CD14-positive monocyte (primary cell): ENCODE data around the gene WDR45B. TPM values are rescaled to one million over a fixed set of nuclear protein-coding genes. Genes with fewer than 3 reads are reported as not detected.

ENCODE experiments used
- DNase-seq, 3 donors: peaks; one replicate each; pipeline ENCODE4 v3.0.0-alpha.2; 2011 to 2022
- H2AFZ ChIP-seq: 2 replicates; pipeline ENCODE4 v1.6.0; 2012; ENCODE audit warnings: mild to moderate bottlenecking, low read depth, low read length, inconsistent platforms; ENCODE audit not compliant: insufficient read depth, poor library complexity, severe bottlenecking
- H3K27ac ChIP-seq, 2 donors: 1 replicate in 1 of 2; 2 replicates in 1 of 2; pipeline ENCODE4 v1.5.1; 2012 to 2013; ENCODE audit warnings: low read length in 2 of 2, control low read depth in 1 of 2, inconsistent platforms in 1 of 2, low read depth in 1 of 2, mild to moderate bottlenecking in 1 of 2
- H3K27me3 ChIP-seq, 2 donors: one replicate each; pipeline versions ENCODE4 v1.6.0 to v1.6.1; 2011 to 2013; ENCODE audit warnings: low read length in 2 of 2; ENCODE audit not compliant: control insufficient read depth in 2 of 2, insufficient read depth in 2 of 2
- H3K36me3 ChIP-seq, 2 donors: replicated peaks in 1 of 2; 1 replicate in 1 of 2; 2 replicates in 1 of 2; pipeline versions ENCODE4 v1.5.1 to v1.6.1; 2012 to 2013; ENCODE audit warnings: low read length in 2 of 2, control low read depth in 1 of 2, inconsistent platforms in 1 of 2, mild to moderate bottlenecking in 1 of 2; ENCODE audit not compliant: insufficient read depth in 2 of 2, control insufficient read depth in 1 of 2
- H3K4me1 ChIP-seq, 2 donors: 1 replicate in 1 of 2; 2 replicates in 1 of 2; pipeline versions ENCODE4 v1.5.1 to v1.6.1; 2012 to 2013; ENCODE audit warnings: low read length in 2 of 2, control low read depth in 1 of 2, inconsistent platforms in 1 of 2, mild to moderate bottlenecking in 1 of 2, moderate library complexity in 1 of 2; ENCODE audit not compliant: insufficient read depth in 2 of 2, control insufficient read depth in 1 of 2
- H3K4me2 ChIP-seq: replicated peaks from 2 replicates; pipeline ENCODE3; 2012; ENCODE audit warnings: low read length, moderate library complexity, mild to moderate bottlenecking; ENCODE audit not compliant: poor library complexity, severe bottlenecking; ENCODE audit errors: extremely low read depth
- H3K4me3 ChIP-seq, 3 experiments: fragments of 200-600 bp in 1 of 3; sonication (generic) in 1 of 3; replicated peaks in 1 of 3; 1 replicate in 2 of 3; 2 replicates in 1 of 3; pipeline ENCODE4 v1.5.1; 2011 to 2013; ENCODE audit warnings: low read length in 3 of 3, mild to moderate bottlenecking in 3 of 3, control low read depth in 2 of 3, low read depth in 2 of 3, inconsistent platforms in 1 of 3, moderate library complexity in 1 of 3
- H3K79me2 ChIP-seq: 2 replicates; pipeline ENCODE4 v1.6.0; 2012; ENCODE audit warnings: mild to moderate bottlenecking, control low read depth, inconsistent platforms, low read length, moderate library complexity; ENCODE audit not compliant: insufficient read depth
- H3K9ac ChIP-seq: 2 replicates; pipeline ENCODE4 v1.6.0; 2017; ENCODE audit warnings: low read length, mild to moderate bottlenecking; ENCODE audit not compliant: insufficient read depth, poor library complexity, severe bottlenecking
- H3K9me3 ChIP-seq, 2 donors: replicated peaks in 1 of 2; 1 replicate in 1 of 2; 2 replicates in 1 of 2; pipeline versions ENCODE4 v1.5.1 to v1.6.1; 2012 to 2013; ENCODE audit warnings: low read length in 2 of 2, control low read depth in 1 of 2; ENCODE audit not compliant: control insufficient read depth in 1 of 2, insufficient read depth in 1 of 2
- H4K20me1 ChIP-seq: 2 replicates; pipeline ENCODE4 v1.6.0; 2012; ENCODE audit warnings: mild to moderate bottlenecking, low read length, control low read depth, moderate library complexity; ENCODE audit not compliant: insufficient read depth
- H3K27ac Mint-ChIP-seq, 7 donors: one replicate each; pipeline ENCODE4 v1.8.0; 2020; ENCODE audit warnings: mild to moderate bottlenecking in 7 of 7, mixed read lengths in 7 of 7, moderate library complexity in 6 of 7, inconsistent platforms in 2 of 7
- H3K27me3 Mint-ChIP-seq, 3 donors: one replicate each; pipeline ENCODE4 v1.8.0; 2021 to 2022; ENCODE audit warnings: low read depth in 3 of 3, mild to moderate bottlenecking in 3 of 3, mixed read lengths in 3 of 3, moderate library complexity in 3 of 3, inconsistent platforms in 1 of 3
- H3K36me3 Mint-ChIP-seq, 2 donors: one replicate each; pipeline ENCODE4 v1.8.0; 2020; ENCODE audit warnings: mixed read lengths in 2 of 2, inconsistent platforms in 1 of 2, mild to moderate bottlenecking in 1 of 2
- H3K4me1 Mint-ChIP-seq: one replicate; pipeline ENCODE4 v1.8.0; 2020; ENCODE audit warnings: mild to moderate bottlenecking, mixed read lengths
- H3K4me3 Mint-ChIP-seq, 2 donors: one replicate each; pipeline ENCODE4 v1.8.0; 2020; ENCODE audit warnings: mild to moderate bottlenecking in 2 of 2, mixed read lengths in 2 of 2, moderate library complexity in 1 of 2
- H3K9me3 Mint-ChIP-seq, 7 donors: one replicate each; pipeline ENCODE4 v1.8.0; 2020 to 2022; ENCODE audit warnings: mixed read lengths in 7 of 7, mild to moderate bottlenecking in 6 of 7, moderate library complexity in 6 of 7, inconsistent platforms in 2 of 7
- WGBS: methylation state at CpG from one replicate; pipeline ENCODE4 v1.1.5; 2013; ENCODE audit warnings: missing lambda C conversion rate; ENCODE audit not compliant: insufficient coverage; 5-methylcytosine and 5-hydroxymethylcytosine counted together
- intact Hi-C, 2 donors: fragments of 100-400 bp; cut with micrococcal nuclease; formaldehyde crosslinking; loops; one replicate each; pipeline versions ENCODE4 v1.15.0 to v1.15.1; 2023
- polyA plus RNA-seq, 3 donors: library from polyadenylated mRNA; depleted of rRNA in 1 of 3; unstranded in 2 of 3; stranded (reverse) in 1 of 3; fragments of 300-500 nt in 2 of 3; fragments of >200 nt in 1 of 3; fragmentation: Illumina TruSeq in 2 of 3; gene quantifications; 1 replicate in 2 of 3; 2 replicates in 1 of 3; pipeline ENCODE4 v1.2.3, GENCODE V29; 2012 to 2021
- TF ChIP-seq, protein P1 (sequence below): fragments of 200-600 bp; IDR thresholded peaks from one replicate; pipeline ENCODE4 v1.8.0; 2022; ENCODE audit warnings: antibody characterized with exemption, mild to moderate bottlenecking

The WDR45B gene
- polyA plus RNA-seq, 3 donors: 42.6 to 82.6 (median 60.3) TPM

DNA sequence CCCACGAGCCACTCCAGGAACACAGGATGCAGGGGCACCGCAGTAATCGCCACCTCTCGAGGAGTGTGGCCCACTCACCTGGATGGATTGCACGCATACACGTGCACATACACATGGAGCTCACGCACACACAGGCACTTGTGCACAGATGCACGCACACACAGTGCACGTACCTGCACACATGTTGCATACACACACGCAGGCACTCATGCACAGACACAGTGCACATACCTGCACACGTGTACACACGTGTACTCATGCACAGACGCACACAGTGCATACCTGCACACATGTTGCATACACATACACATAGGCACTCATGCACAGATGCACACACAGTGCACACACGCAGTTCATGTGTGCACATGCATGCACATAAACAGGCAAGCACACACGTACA, 11.6 kb upstream of the WDR45B start:
- Histone ChIP-seq H2AFZ (no peak overlapping the region), H3K79me2 (no peaks in the 10 kb centered on the region), H3K27ac (no peak overlapping the region), H3K4me3 (no peak overlapping the region), H3K36me3 (no peaks in the 10 kb centered on the region), H3K4me1 (peaks cover 9% of the 10 kb centered on the region in 2 donors), H3K9me3 (no peaks in the 10 kb centered on the region), H3K9ac (no peak overlapping the region), H3K4me2 (no peak overlapping the region), H4K20me1 (no peaks in the 10 kb centered on the region), H3K27me3 (no peaks in the 10 kb centered on the region)
- H3K4me1 Mint-ChIP-seq: peaks cover 9% of the 10 kb centered on the region
- no peak overlapping the region for H3K4me3 Mint-ChIP-seq
- WGBS: 96% methylated on average over 15 of the region's 15 CpGs
- DNase-seq: no peak
- H3K27me3 Mint-ChIP-seq: peaks cover 0 to 2% (median 1%) of the 10 kb centered on the region in 3 donors
- TF ChIP-seq, protein P1, sequence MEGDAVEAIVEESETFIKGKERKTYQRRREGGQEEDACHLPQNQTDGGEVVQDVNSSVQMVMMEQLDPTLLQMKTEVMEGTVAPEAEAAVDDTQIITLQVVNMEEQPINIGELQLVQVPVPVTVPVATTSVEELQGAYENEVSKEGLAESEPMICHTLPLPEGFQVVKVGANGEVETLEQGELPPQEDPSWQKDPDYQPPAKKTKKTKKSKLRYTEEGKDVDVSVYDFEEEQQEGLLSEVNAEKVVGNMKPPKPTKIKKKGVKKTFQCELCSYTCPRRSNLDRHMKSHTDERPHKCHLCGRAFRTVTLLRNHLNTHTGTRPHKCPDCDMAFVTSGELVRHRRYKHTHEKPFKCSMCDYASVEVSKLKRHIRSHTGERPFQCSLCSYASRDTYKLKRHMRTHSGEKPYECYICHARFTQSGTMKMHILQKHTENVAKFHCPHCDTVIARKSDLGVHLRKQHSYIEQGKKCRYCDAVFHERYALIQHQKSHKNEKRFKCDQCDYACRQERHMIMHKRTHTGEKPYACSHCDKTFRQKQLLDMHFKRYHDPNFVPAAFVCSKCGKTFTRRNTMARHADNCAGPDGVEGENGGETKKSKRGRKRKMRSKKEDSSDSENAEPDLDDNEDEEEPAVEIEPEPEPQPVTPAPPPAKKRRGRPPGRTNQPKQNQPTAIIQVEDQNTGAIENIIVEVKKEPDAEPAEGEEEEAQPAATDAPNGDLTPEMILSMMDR: no peak
- H3K36me3 Mint-ChIP-seq: no peaks in the 10 kb centered on the region
- peaks cover 0 to 2% (median 0%) of the 10 kb centered on the region in 7 donors for H3K9me3 Mint-ChIP-seq
- intact Hi-C loops: no loop called here
- H3K27ac Mint-ChIP-seq: no peak overlapping the region

DNA sequence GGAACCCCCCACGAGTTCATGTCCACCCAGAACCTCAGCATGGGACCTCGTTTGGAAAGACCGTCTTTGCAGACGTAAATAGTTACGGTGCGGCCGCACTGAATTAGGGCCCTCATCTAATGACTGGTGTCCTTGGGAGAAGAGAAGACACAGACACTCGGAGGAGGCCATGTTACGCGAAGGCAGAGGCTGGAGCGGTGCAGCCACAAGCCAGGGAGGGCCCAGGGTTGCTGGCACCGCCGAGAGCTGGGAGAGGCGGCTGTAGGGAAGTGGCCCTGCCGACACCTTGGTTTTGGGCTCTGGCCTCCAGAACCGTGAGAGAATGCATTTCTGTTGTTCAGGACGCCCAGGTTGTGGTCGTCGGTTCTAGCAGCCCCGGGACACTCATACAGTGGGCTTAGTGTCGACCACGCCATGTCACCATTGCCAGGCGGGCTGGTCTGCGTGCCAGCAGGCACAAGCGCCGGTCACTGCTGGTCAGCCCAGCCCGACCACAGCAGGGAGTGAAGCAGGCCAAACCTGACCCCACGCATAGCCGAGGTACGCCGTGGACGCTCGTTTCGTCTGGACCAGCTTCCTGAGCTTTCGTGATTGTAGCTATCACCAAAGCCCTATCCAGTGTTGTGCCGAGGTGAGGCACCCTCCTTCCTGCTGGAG, 10.7 kb upstream of the WDR45B start:
- peaks cover 17% of the 10 kb centered on the region for H3K4me1 Mint-ChIP-seq
- no peak overlapping the region for H3K4me3 Mint-ChIP-seq
- Histone ChIP-seq H3K4me3 (no peak overlapping the region), H3K4me1 (peaks cover 18 to 19% of the 10 kb centered on the region in 2 donors), H3K9ac (no peak overlapping the region), H3K4me2 (no peak overlapping the region), H3K27ac (no peak overlapping the region), H3K36me3 (no peaks in the 10 kb centered on the region), H3K9me3 (no peaks in the 10 kb centered on the region), H3K27me3 (no peaks in the 10 kb centered on the region), H4K20me1 (no peaks in the 10 kb centered on the region), H2AFZ (no peak overlapping the region), H3K79me2 (no peaks in the 10 kb centered on the region)
- TF ChIP-seq, protein P1: no peak
- DNase-seq: no peak
- H3K9me3 Mint-ChIP-seq: peaks cover 0 to 2% (median 0%) of the 10 kb centered on the region in 7 donors
- no peaks in the 10 kb centered on the region for H3K36me3 Mint-ChIP-seq
- intact Hi-C loops: no loop called here
- H3K27ac Mint-ChIP-seq: peak overlapping the region in 1 of 7 donors; percentile 23
- WGBS: 95% methylated on average over 36 of the region's 36 CpGs
- H3K27me3 Mint-ChIP-seq: peaks cover 0 to 2% (median 1%) of the 10 kb centered on the region in 3 donors
